Measurements from ENCODE around the gene NCBP2L. TPM values are rescaled to one million over a fixed set of nuclear protein-coding genes. Genes with fewer than 3 reads are reported as not detected.

NCBP2L gene
- total and polyA plus RNA-seq, 2 of the 8 experiments (the other 6 are each of a cell fraction or from before 2014, with no cell fraction given), result not detected

- H2BK20ac ChIP-seq (ENCODE audit: low read length), result no peak overlapping the region
- no peak overlapping the region for H4K5ac ChIP-seq (ENCODE audit: insufficient read length, low read depth, low read length)
- ChIA-PET CTCF (ENCODE audit: partially characterized antibody) (interaction anchor here (0.6 to 1.6 kb wide), 5 partner anchors 10 to 38 kb away, joined by 3 to 4 read pairs (median 3); no protein-coding TSS in a partner anchor), POLR2A (ENCODE audit: partially characterized antibody) (interaction anchor here (0.7 kb wide), 1 partner anchor 189 kb away, joined by 3 read pairs; no protein-coding TSS in a partner anchor)
- FAIRE-seq (no peak), DNase-seq (ENCODE audit: low read depth in 1 of 2, low spot score in 2 of 2) (no peak)
- H3K9me3 ChIP-seq (ENCODE audit: insufficient read depth in 2 of 2, low read depth in 1 of 2, low read length in 1 of 2), result no peaks in the 10 kb centered on the region
- no peak overlapping the region for H2BK5ac ChIP-seq (ENCODE audit: low read depth, low read length)
- no peak overlapping the region for H2AFZ ChIP-seq (ENCODE audit: low read length)
- no peak overlapping the region for H3K23ac ChIP-seq (ENCODE audit: insufficient read length)
- no peak overlapping the region for H4K8ac ChIP-seq (ENCODE audit: extremely low read depth, insufficient read depth, low read length)
- no peaks in the 10 kb centered on the region; the same call in 1 of the 2 replicates for H3K23me2 ChIP-seq (ENCODE audit: low read depth, low read length)
- H3K79me2 ChIP-seq (ENCODE audit: control insufficient read depth in 1 of 2, insufficient read depth in 2 of 2, low read length in 2 of 2), result no peaks in the 10 kb centered on the region
- H3K14ac ChIP-seq (ENCODE audit: insufficient read length), result no peak overlapping the region
- H3K27ac ChIP-seq (ENCODE audit: low read depth, low read length), result no peak overlapping the region
- no peak overlapping the region for H3K18ac ChIP-seq (ENCODE audit: extremely low read depth, low read length)
- H2BK12ac ChIP-seq (ENCODE audit: low read depth, low read length), result no peak overlapping the region
- H3K79me1 ChIP-seq (ENCODE audit: low read depth, low read length), result no peaks in the 10 kb centered on the region
- no peak overlapping the region for H3K56ac ChIP-seq (replicated peaks; ENCODE audit: insufficient read length, low read depth, low read length)
- no peak overlapping the region for H3K4me3 ChIP-seq (ENCODE audit: extremely low read depth in 1 of 4, insufficient read depth in 2 of 4, low read depth in 3 of 4, low read length in 4 of 4)
- H4K91ac ChIP-seq (replicated peaks; ENCODE audit: insufficient read length, low read length), result no peak overlapping the region
- H3K4me2 ChIP-seq (ENCODE audit: insufficient read depth in 1 of 2, low read depth in 2 of 2, low read length in 2 of 2), result no peak overlapping the region
- H3K4ac ChIP-seq (replicated peaks; ENCODE audit: insufficient read length, low read depth, low read length), result no peak overlapping the region
- H2AK5ac ChIP-seq (ENCODE audit: low read depth, low read length), result no peak overlapping the region
- H3K36me3 ChIP-seq (ENCODE audit: control insufficient read depth in 2 of 4, insufficient read depth in 4 of 4, low read length in 3 of 4), result no peaks in the 10 kb centered on the region
- H3K4me1 ChIP-seq (replicated peaks in 1 of 4; ENCODE audit: control insufficient read depth in 3 of 4, insufficient read depth in 4 of 4, low read length in 3 of 4), result peaks cover 2 to 9% (median 6%) of the 10 kb centered on the region in 4 experiments; a peak in 4 of 7 replicates
- H3K9ac ChIP-seq (replicated peaks in 1 of 4; ENCODE audit: extremely low read depth in 1 of 4, low read depth in 3 of 4, low read length in 3 of 4), result no peak overlapping the region
- H3K27me3 ChIP-seq (replicated peaks in 1 of 4; ENCODE audit: control insufficient read depth in 3 of 4, extremely low read depth in 1 of 4, insufficient read depth in 3 of 4, low read length in 3 of 4), result no peaks in the 10 kb centered on the region; a peak in 1 of 7 replicates
- no peak overlapping the region for H2BK15ac ChIP-seq (ENCODE audit: low read length)
- H2BK120ac ChIP-seq (replicated peaks; ENCODE audit: low read depth, low read length), result no peak overlapping the region
- H4K20me1 ChIP-seq (replicated peaks in 1 of 2; ENCODE audit: control insufficient read depth in 1 of 2, insufficient read depth in 2 of 2, low read length in 2 of 2), result no peaks in the 10 kb centered on the region
- WGBS, 2 experiments (ENCODE audit: extremely low coverage in 1 of 2, insufficient coverage in 1 of 2, insufficient read length in 1 of 2, insufficient replicate concordance in 2 of 2, low coverage in 1 of 2, low lambda C conversion rate in 2 of 2, missing lambda C conversion rate in 1 of 2), result 84% methylated on average over 3 of the region's 3 CpGs; no CpG with 5 or more reads in 1 of the 2 experiments
Observed at GRCh38 chrX:107747596-107748161, 29.9 kb upstream of the NCBP2L start.
